Astrocyte of the cerebellum (primary cell): ENCODE measurements around the gene AKR1B15.

ENCODE experiments used
- DNase-seq: peaks from one replicate; pipeline ENCODE4 v3.0.0-alpha.2; 2011; ENCODE audit warnings: low read depth
- H3K4me3 ChIP-seq: 2 replicates; pipeline ENCODE4 v1.5.1; 2011; ENCODE audit warnings: mild to moderate bottlenecking, low read depth, low read length, moderate library complexity
- in situ Hi-C: cut with HindIII; loops from 2 replicates; pipeline ENCODE4 v1.10.0; 2017; ENCODE audit warnings: low sequenced_read_pairs
- TF ChIP-seq, protein P1 (sequence below): IDR thresholded peaks from 2 replicates; pipeline ENCODE4 v1.5.1; 2012; ENCODE audit warnings: low read length, low read depth, moderate library complexity, mild to moderate bottlenecking; ENCODE audit errors: missing control alignments

The AKR1B15 gene

GRCh38 chr7:134530460-134530859 is 18.4 kb upstream of the AKR1B15 start:
- no peak for DNase-seq
- H3K4me3 ChIP-seq = no peak overlapping the region
- TF ChIP-seq, protein P1, sequence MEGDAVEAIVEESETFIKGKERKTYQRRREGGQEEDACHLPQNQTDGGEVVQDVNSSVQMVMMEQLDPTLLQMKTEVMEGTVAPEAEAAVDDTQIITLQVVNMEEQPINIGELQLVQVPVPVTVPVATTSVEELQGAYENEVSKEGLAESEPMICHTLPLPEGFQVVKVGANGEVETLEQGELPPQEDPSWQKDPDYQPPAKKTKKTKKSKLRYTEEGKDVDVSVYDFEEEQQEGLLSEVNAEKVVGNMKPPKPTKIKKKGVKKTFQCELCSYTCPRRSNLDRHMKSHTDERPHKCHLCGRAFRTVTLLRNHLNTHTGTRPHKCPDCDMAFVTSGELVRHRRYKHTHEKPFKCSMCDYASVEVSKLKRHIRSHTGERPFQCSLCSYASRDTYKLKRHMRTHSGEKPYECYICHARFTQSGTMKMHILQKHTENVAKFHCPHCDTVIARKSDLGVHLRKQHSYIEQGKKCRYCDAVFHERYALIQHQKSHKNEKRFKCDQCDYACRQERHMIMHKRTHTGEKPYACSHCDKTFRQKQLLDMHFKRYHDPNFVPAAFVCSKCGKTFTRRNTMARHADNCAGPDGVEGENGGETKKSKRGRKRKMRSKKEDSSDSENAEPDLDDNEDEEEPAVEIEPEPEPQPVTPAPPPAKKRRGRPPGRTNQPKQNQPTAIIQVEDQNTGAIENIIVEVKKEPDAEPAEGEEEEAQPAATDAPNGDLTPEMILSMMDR = no peak
- in situ Hi-C loops = no loop called here

GRCh38 chr7:134532180-134532953 is 16.5 kb upstream of the AKR1B15 start:
- no peak overlapping the region for H3K4me3 ChIP-seq
- TF ChIP-seq, protein P1 = no peak
- no peak for DNase-seq
- in situ Hi-C loops = no loop called here

- H3K4me3 ChIP-seq = no peak overlapping the region
- TF ChIP-seq, protein P1 = no peak
- no peak for DNase-seq
- in situ Hi-C loops = no loop called here
Measured at GRCh38 chr7:134532954-134533218, 16.0 kb upstream of the AKR1B15 start.

- TF ChIP-seq, protein P1 = no peak
- H3K4me3 ChIP-seq = no peak overlapping the region
- in situ Hi-C loops = no loop called here
- DNase-seq = no peak
Measured at GRCh38 chr7:134533288-134533771, 15.6 kb upstream of the AKR1B15 start.

GRCh38 chr7:134534633-134535032 is 14.3 kb upstream of the AKR1B15 start:
- no peak overlapping the region for H3K4me3 ChIP-seq
- TF ChIP-seq, protein P1 = no peak
- in situ Hi-C loops = no loop called here
- no peak for DNase-seq

DNA sequence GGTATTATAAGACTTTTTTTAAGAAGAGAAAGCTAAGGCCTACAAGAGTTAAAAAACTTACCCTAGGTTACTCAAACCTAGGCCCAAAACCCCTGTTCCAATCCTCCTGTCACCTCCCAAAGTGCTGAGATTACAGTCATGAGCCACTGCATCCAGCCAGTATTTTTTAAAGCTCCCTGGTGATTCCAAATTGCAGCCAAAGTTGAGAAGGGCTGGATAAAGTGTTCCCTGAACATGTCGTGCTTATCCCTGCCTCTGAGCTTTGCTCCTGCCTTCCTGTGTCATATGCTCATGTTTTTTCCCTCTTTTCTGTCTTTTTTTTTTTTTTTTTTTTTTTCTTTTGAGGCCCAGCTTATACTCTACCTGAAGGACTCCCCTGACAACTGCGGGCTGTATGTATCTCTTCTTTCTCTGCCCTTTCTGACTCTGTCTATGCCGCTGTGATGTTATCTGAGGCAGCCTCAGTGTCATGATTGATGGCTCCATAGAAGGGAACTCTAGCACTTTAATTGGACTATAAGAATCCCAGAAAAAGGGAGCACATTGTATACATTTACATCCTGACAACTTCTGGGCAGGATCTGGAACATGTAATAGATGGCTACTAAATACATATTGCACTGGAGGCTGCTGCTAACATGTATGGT is 13.5 kb upstream of the AKR1B15 start:
- TF ChIP-seq, protein P1 = no peak
- in situ Hi-C loops = no loop called here
- no peak overlapping the region for H3K4me3 ChIP-seq

More for the DNA sequence above, 13.5 kb upstream of the AKR1B15 start:
- DNase-seq = no peak
